Mesothelial cell of epicardium (in vitro differentiated cells): Measurements from ENCODE around the gene HOXD4. TPM values are rescaled to one million over a fixed set of nuclear protein-coding genes. Genes with fewer than 3 reads are reported as not detected.

Source experiments
- DNase-seq, 2 experiments: peaks; one replicate each; pipeline ENCODE4 v3.0.0; 2021; ENCODE audit warnings: low spot score in 2 of 2; ENCODE audit not compliant: unreplicated experiment in 2 of 2
- H3K27ac Mint-ChIP-seq: 2 replicates; pipeline ENCODE4 v1.8.0; 2021; ENCODE audit warnings: mixed read lengths
- H3K27me3 Mint-ChIP-seq: 2 replicates; pipeline ENCODE4 v1.8.0; 2021; ENCODE audit warnings: low read depth, mixed read lengths
- H3K36me3 Mint-ChIP-seq: 2 replicates; pipeline ENCODE4 v1.8.0; 2021; ENCODE audit warnings: mixed read lengths
- H3K4me1 Mint-ChIP-seq: 2 replicates; pipeline ENCODE4 v1.8.0; 2021; ENCODE audit warnings: mixed read lengths
- H3K4me3 Mint-ChIP-seq: 2 replicates; pipeline ENCODE4 v1.8.0; 2021; ENCODE audit warnings: mild to moderate bottlenecking, moderate library complexity, mixed read lengths
- H3K9me3 Mint-ChIP-seq: 2 replicates; pipeline ENCODE4 v1.8.0; 2021; ENCODE audit warnings: mixed read lengths
- total RNA-seq: library from RNA; stranded (reverse); gene quantifications from 3 replicates; pipeline ENCODE4 v1.2.1, GENCODE V29; 2021
- TF ChIP-seq, protein P1 (sequence below): fragments of 200-600 bp; sonication (generic); IDR thresholded peaks from one replicate; pipeline ENCODE4 v1.5.0; 2021; ENCODE audit warnings: antibody characterized with exemption; ENCODE audit not compliant: unreplicated experiment

Gene HOXD4
- total RNA-seq, 1 donor from 2014 or later, result 0.67 TPM

DNA sequence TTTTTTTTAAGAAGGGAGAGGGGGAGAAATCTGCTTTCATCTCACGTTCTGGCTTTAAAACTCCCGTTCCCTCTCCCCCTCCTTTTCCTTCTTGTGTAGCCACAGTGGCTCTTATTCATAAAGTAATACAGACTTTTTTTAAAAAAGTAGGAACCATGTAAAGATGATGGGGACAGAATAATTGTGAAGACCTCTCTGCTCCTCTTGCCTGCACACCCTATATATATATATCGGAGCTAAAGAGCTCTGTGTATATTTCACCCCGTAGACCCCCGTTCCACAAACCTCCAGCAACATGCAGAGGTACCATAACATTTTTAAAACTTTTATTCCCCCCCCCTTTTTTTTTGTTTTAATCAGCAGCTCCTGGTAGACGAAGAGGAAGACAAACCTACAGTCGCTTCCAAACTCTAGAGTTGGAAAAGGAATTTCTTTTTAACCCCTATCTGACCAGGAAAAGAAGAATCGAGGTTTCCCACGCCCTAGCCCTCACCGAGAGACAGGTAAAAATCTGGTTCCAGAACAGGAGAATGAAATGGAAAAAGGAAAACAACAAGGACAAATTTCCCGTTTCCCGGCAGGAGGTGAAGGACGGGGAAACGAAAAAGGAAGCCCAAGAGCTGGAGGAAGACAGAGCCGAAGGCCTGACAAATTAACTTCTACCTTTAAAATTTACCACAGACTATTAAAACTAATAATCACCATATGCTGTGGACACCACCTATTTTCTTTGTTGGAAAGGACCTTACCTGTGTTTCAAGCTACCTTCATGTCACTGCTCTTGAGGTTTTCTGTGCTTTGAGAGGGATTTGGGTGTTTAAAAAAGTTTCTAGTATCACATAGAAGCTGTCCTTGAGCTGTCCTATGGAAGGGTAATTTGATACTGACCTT lies 20.1 kb upstream of the HOXD4 start:
- Mint-ChIP-seq H3K27me3 (peaks cover 93% of the 10 kb centered on the region), H3K4me3 (peak overlapping the region; percentile 57), H3K9me3 (no peaks in the 10 kb centered on the region), H3K4me1 (peaks cover 24% of the 10 kb centered on the region), H3K27ac (no peak overlapping the region), H3K36me3 (no peaks in the 10 kb centered on the region)
- DNase-seq, result no peak
- TF ChIP-seq, protein P1, sequence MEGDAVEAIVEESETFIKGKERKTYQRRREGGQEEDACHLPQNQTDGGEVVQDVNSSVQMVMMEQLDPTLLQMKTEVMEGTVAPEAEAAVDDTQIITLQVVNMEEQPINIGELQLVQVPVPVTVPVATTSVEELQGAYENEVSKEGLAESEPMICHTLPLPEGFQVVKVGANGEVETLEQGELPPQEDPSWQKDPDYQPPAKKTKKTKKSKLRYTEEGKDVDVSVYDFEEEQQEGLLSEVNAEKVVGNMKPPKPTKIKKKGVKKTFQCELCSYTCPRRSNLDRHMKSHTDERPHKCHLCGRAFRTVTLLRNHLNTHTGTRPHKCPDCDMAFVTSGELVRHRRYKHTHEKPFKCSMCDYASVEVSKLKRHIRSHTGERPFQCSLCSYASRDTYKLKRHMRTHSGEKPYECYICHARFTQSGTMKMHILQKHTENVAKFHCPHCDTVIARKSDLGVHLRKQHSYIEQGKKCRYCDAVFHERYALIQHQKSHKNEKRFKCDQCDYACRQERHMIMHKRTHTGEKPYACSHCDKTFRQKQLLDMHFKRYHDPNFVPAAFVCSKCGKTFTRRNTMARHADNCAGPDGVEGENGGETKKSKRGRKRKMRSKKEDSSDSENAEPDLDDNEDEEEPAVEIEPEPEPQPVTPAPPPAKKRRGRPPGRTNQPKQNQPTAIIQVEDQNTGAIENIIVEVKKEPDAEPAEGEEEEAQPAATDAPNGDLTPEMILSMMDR, result no peak

DNA sequence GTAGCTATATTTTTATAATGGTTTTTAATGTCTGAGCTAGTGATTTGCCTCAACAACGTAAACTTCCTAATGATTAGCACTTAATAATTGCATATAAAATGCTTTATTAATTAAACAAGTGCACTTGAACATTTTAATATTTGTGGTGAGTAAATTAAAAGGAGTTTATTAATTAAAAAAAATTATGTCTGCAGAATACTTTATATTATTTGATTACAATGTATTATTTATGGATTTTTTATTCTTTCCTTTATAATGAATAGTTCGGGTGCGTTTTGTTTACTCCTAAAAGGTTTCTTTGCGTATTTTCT lies 19.5 kb upstream of the HOXD4 start:
- TF ChIP-seq, protein P1, result no peak
- H3K36me3 Mint-ChIP-seq, result no peaks in the 10 kb centered on the region
- H3K9me3 Mint-ChIP-seq, result no peaks in the 10 kb centered on the region
- no peak for DNase-seq
- no peak overlapping the region for H3K27ac Mint-ChIP-seq
- H3K4me1 Mint-ChIP-seq, result peaks cover 24% of the 10 kb centered on the region
- no peak overlapping the region for H3K4me3 Mint-ChIP-seq
- H3K27me3 Mint-ChIP-seq, result peaks cover 91% of the 10 kb centered on the region

DNA sequence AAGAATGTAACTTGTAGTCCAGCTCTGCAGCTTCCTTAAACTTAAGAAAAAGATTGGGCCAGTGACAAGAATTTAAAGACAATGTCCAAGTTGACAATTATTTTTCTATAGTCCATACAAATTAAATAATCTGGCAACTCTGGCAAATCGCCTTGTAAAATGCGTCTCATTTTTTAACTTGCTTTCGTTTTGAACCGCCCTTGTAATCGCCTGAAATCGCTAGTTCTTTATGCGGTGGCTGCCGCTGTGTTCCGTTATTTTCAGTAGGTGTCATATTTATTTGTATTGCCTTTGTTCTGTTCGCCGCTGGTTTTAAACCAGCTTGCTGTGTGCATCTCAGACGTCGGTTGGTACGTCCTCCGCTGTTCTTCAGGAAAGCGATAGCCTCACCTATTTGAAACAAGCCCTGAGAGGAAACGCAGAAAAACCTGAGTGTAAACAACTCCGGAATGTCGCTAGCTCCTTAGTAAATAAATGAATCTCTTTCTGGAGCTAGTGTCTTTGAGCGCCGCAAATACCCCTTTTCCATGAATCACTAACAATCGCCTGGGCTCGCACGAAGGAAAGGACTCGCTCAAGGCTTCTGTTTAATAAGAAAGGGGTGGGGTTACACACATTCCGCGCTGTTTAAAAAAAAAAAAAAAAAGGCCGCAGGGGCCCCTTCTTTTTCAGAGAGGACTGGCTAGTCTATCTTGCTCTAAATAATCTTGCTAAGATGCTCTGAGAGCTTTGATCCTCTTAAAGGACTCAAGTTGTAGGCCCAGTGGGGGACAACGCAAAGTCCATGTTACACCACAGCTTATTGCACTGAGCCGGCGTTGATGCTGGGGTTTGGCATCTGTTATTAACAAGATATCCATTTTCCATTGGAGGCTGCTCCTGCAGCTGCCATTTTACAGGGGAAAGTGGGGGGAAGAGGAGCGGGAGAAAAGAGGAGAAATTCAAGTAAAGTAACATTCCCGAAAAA lies 18.9 kb upstream of the HOXD4 start:
- H3K4me1 Mint-ChIP-seq, result peaks cover 24% of the 10 kb centered on the region
- H3K4me3 Mint-ChIP-seq, result peak overlapping the region; percentile 28
- H3K36me3 Mint-ChIP-seq, result no peaks in the 10 kb centered on the region
- TF ChIP-seq, protein P1, result no peak
- H3K9me3 Mint-ChIP-seq, result no peaks in the 10 kb centered on the region
- DNase-seq, result no peak
- H3K27me3 Mint-ChIP-seq, result peaks cover 91% of the 10 kb centered on the region
- no peak overlapping the region for H3K27ac Mint-ChIP-seq

DNA sequence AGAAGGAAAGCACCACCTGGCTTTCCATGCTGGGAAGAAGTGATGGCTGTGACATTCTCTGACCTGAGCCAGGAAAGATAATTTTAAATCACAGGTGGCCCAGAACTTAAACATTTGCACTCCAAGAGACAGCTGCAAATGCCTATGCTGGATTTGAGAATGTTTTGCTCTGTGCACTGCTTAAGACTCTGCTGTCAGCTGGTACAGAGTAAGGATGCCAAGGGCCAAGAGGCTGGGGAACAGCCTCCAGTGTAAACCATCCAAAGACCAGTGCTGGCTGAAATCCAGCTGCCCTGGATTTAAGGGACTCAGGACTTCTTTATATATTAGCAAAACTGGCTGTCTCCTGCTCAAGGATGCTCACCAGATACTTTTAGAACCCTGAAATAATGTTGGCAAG lies 18.0 kb upstream of the HOXD4 start:
- TF ChIP-seq, protein P1, result no peak
- H3K4me1 Mint-ChIP-seq, result peaks cover 20% of the 10 kb centered on the region
- no peaks in the 10 kb centered on the region for H3K9me3 Mint-ChIP-seq
- H3K4me3 Mint-ChIP-seq, result no peak overlapping the region
- H3K27ac Mint-ChIP-seq, result no peak overlapping the region
- peaks cover 91% of the 10 kb centered on the region for H3K27me3 Mint-ChIP-seq
- peaks cover 2% of the 10 kb centered on the region for H3K36me3 Mint-ChIP-seq
- no peak for DNase-seq

DNA sequence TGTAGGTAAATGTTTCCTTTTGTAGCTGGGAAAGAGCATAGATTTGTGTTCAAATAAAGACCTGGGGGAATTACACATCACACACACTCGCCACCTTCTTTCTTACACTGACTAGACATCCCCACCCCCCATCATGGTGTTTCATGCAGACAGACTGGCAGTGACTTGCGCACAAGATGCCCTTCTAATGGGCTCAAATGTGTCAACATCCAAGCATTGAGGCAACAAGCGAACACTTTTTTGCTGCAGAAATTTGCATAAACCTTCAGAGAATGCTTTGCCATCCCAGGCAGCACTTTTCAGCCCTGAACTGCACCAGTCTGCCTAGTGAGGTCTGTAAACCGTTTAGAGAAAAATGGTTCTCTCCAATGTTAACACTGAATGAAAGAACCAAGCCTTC lies 17.3 kb upstream of the HOXD4 start:
- Mint-ChIP-seq H3K9me3 (no peaks in the 10 kb centered on the region), H3K27ac (no peak overlapping the region), H3K4me3 (no peak overlapping the region), H3K4me1 (peaks cover 16% of the 10 kb centered on the region), H3K36me3 (peaks cover 3% of the 10 kb centered on the region), H3K27me3 (peaks cover 91% of the 10 kb centered on the region)
- DNase-seq, result no peak
- TF ChIP-seq, protein P1, result no peak
